Fibroblast of lung (primary cell): Measurements from ENCODE around the gene OCA2. TPM values are rescaled to one million over a fixed set of nuclear protein-coding genes. Genes with fewer than 3 reads are reported as not detected.

Experiments used
- DNase-seq, 2 donors: peaks; one replicate each; pipeline versions ENCODE4 v3.0.0 to v3.0.0-alpha.2; 2010; ENCODE audit warnings: low read depth in 2 of 2
- H2AFZ ChIP-seq: 2 replicates; pipeline ENCODE4 v1.5.1; 2012; ENCODE audit warnings: low read length, control low read depth, inconsistent platforms
- H3K27ac ChIP-seq: 2 replicates; pipeline ENCODE4 v1.5.1; 2011; ENCODE audit warnings: low read length, control low read depth; ENCODE audit not compliant: insufficient read depth
- H3K27me3 ChIP-seq: 2 replicates; pipeline ENCODE4 v1.5.1; 2011; ENCODE audit warnings: mild to moderate bottlenecking, low read length; ENCODE audit not compliant: control insufficient read depth, insufficient read depth
- H3K36me3 ChIP-seq: 2 replicates; pipeline ENCODE4 v1.5.1; 2011; ENCODE audit warnings: low read length; ENCODE audit not compliant: control insufficient read depth, insufficient read depth
- H3K4me1 ChIP-seq: 2 replicates; pipeline ENCODE4 v1.5.1; 2011; ENCODE audit warnings: low read length; ENCODE audit not compliant: control insufficient read depth, insufficient read depth; ENCODE audit errors: extremely low read depth
- H3K4me2 ChIP-seq: 2 replicates; pipeline ENCODE4 v1.5.1; 2011; ENCODE audit warnings: low read length, control low read depth; ENCODE audit not compliant: insufficient read depth; ENCODE audit errors: extremely low read depth
- H3K4me3 ChIP-seq, 4 experiments: fragments of 200-600 bp in 1 of 4; sonication (generic) in 1 of 4; replicated peaks in 1 of 4; 2 replicates each; pipeline ENCODE4 v1.5.1; 2011 to 2016; ENCODE audit warnings: low read length in 4 of 4, low read depth in 3 of 4, mild to moderate bottlenecking in 3 of 4, control low read depth in 2 of 4, inconsistent platforms in 1 of 4, mixed read lengths in 1 of 4; ENCODE audit not compliant: insufficient read depth in 1 of 4; ENCODE audit errors: control extremely low read depth in 1 of 4
- H3K79me2 ChIP-seq: 2 replicates; pipeline ENCODE4 v1.5.1; 2012; ENCODE audit warnings: mild to moderate bottlenecking, low read length, inconsistent platforms; ENCODE audit not compliant: control insufficient read depth, insufficient read depth
- H3K9ac ChIP-seq: 2 replicates; pipeline ENCODE4 v1.5.1; 2011; ENCODE audit warnings: mild to moderate bottlenecking, low read length, control low read depth; ENCODE audit not compliant: insufficient read depth
- H3K9me3 ChIP-seq: 2 replicates; pipeline ENCODE4 v1.5.1; 2012; ENCODE audit warnings: low read depth, low read length; ENCODE audit not compliant: control insufficient read depth, insufficient read depth
- H4K20me1 ChIP-seq: 2 replicates; pipeline ENCODE4 v1.5.1; 2011; ENCODE audit warnings: low read length; ENCODE audit not compliant: control insufficient read depth, insufficient read depth; ENCODE audit errors: extremely low read depth
- CTCF ChIP-seq, 2 donors: IDR thresholded peaks in 1 of 2; conservative IDR thresholded peaks in 1 of 2; 1 replicate in 1 of 2; 2 replicates in 1 of 2; pipeline ENCODE4 v1.5.1; 2011 to 2012; ENCODE audit warnings: low read length in 2 of 2, control low read depth in 1 of 2, inconsistent platforms in 1 of 2, low read depth in 1 of 2, mild to moderate bottlenecking in 1 of 2
- EZH2 ChIP-seq: IDR thresholded peaks from 2 replicates; pipeline ENCODE4 v1.5.1; 2012; ENCODE audit warnings: low read length, control low read depth, mild to moderate bottlenecking; ENCODE audit errors: missing control alignments
- polyA plus RNA-seq, 2 donors: library from polyadenylated mRNA; depleted of rRNA in 1 of 2; stranded (reverse) in 1 of 2; unstranded in 1 of 2; fragments of >200 nt; gene quantifications; 2 replicates each; pipeline ENCODE4 v1.2.1, GENCODE V29; 2011 to 2012; ENCODE audit warnings: missing spikeins in 1 of 2
- total RNA-seq: library from RNA; depleted of rRNA; stranded (reverse); fragments of >200 nt; gene quantifications from 2 replicates; pipeline ENCODE4 v1.2.1, GENCODE V29; 2014

Gene OCA2
- total and polyA plus RNA-seq, 2 donors (not counting 1 experiment from before 2014, with no cell fraction given), result not detected

- no peak for TF ChIP-seq CTCF (conservative IDR thresholded peaks at IDR 0.05 in 1 of 2, IDR thresholded peaks at IDR 0.05 in 1 of 2; ENCODE audit: low read depth in 1 of 2, low read length in 2 of 2)
- TF ChIP-seq EZH2, result no peak
Observed at GRCh38 chr15:27757052-27757451, 342.1 kb downstream of the OCA2 start.

GRCh38 chr15:27752691-27753090 is 346.4 kb downstream of the OCA2 start:
- Histone ChIP-seq H3K27me3 (no peaks in the 10 kb centered on the region), H4K20me1 (no peaks in the 10 kb centered on the region), H3K27ac (no peak overlapping the region), H3K9me3 (no peaks in the 10 kb centered on the region), H2AFZ (no peak overlapping the region), H3K79me2 (no peaks in the 10 kb centered on the region), H3K9ac (no peak overlapping the region), H3K4me2 (no peak overlapping the region), H3K36me3 (no peaks in the 10 kb centered on the region), H3K4me1 (no peaks in the 10 kb centered on the region), H3K4me3 (no peak overlapping the region)
- TF ChIP-seq CTCF (conservative IDR thresholded peaks at IDR 0.05 in 1 of 2, IDR thresholded peaks at IDR 0.05 in 1 of 2; ENCODE audit: low read depth in 1 of 2, low read length in 2 of 2), result no peak
- no peak for TF ChIP-seq EZH2
- DNase-seq, result peak in 1 of 2 donors; percentile 18

More at GRCh38 chr15:27757052-27757451, 342.1 kb downstream of the OCA2 start:
- no peak overlapping the region for H3K9ac ChIP-seq
- H3K79me2 ChIP-seq, result no peaks in the 10 kb centered on the region
- H3K4me1 ChIP-seq, result no peaks in the 10 kb centered on the region
- DNase-seq, result peak in 1 of 2 donors; percentile 18
- H3K9me3 ChIP-seq, result no peaks in the 10 kb centered on the region
- H3K4me3 ChIP-seq, result no peak overlapping the region
- H3K27me3 ChIP-seq, result no peaks in the 10 kb centered on the region
- H4K20me1 ChIP-seq, result no peaks in the 10 kb centered on the region
- no peaks in the 10 kb centered on the region for H3K36me3 ChIP-seq
- H3K27ac ChIP-seq, result no peak overlapping the region
- H2AFZ ChIP-seq, result no peak overlapping the region
- H3K4me2 ChIP-seq, result no peak overlapping the region

GRCh38 chr15:27747997-27748396 is 351.1 kb downstream of the OCA2 start:
- Histone ChIP-seq H3K4me2 (no peak overlapping the region), H3K36me3 (no peaks in the 10 kb centered on the region), H3K27ac (no peak overlapping the region), H4K20me1 (no peaks in the 10 kb centered on the region), H3K27me3 (no peaks in the 10 kb centered on the region), H3K4me3 (no peak overlapping the region), H3K4me1 (no peaks in the 10 kb centered on the region), H2AFZ (no peak overlapping the region), H3K9ac (no peak overlapping the region), H3K9me3 (no peaks in the 10 kb centered on the region), H3K79me2 (no peaks in the 10 kb centered on the region)
- DNase-seq, result no peak
- TF ChIP-seq CTCF (conservative IDR thresholded peaks at IDR 0.05 in 1 of 2, IDR thresholded peaks at IDR 0.05 in 1 of 2; ENCODE audit: low read depth in 1 of 2, low read length in 2 of 2), result no peak
- no peak for TF ChIP-seq EZH2
